Measurements from ENCODE around the gene PTGES.

- TF ChIP-seq ZFX (IDR thresholded peaks at IDR 0.05) = no peak
- TF ChIP-seq POLR2A (IDR thresholded peaks at IDR 0.05; ENCODE audit: borderline replicate concordance, extremely low read depth, insufficient read depth, insufficient read length) = no peak
- no peak for TF ChIP-seq EZH2 (IDR thresholded peaks at IDR 0.05)
- TF ChIP-seq RAD21 (IDR thresholded peaks at IDR 0.05; ENCODE audit: low read depth) = no peak
- no peak for TF ChIP-seq MAX (IDR thresholded peaks at IDR 0.05)
Measured at GRCh38 chr9:129781981-129782380, 29.1 kb upstream of the PTGES start.

Measured in HCT116 (cell line).